HG02588 (cell line): ENCODE measurements around the gene ADGRB2.
A peak's percentile ranks its signal among the peaks of the same experiment; 100 is the strongest.
"Not testable (repeated sequence)": the region's sequence is repeated elsewhere in the genome, so short reads cannot be mapped to it uniquely, and the experiment has no call there.

ENCODE experiments used
- ATAC-seq: cut with Tn5 transposase; IDR thresholded peaks from one replicate; pipeline ENCODE4 v1.9.1; 2021; ENCODE audit warnings: mild to moderate bottlenecking, moderate library complexity; ENCODE audit not compliant: unreplicated experiment

The ADGRB2 gene

DNA sequence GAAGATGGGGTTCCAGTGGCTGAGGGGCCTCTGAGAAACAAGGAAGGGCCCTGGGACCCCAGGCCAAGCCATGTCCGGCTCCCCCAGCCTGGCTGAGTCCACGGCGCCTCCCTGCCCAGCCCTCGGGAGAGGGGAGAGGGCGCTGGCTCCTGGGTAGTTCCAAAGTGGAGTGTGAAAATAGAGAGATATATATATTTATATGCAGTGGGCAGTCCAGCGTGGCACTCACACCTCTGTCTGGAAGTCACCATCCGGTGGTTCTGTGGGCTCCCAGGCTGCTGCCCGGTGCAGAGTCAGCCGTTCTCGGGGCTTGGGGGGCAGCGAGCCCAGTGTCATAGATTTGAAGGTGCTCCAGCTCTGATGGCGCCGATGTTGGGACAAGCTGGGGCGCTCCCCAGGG is 36.9 kb downstream of the ADGRB2 start:
- no peak for ATAC-seq

DNA sequence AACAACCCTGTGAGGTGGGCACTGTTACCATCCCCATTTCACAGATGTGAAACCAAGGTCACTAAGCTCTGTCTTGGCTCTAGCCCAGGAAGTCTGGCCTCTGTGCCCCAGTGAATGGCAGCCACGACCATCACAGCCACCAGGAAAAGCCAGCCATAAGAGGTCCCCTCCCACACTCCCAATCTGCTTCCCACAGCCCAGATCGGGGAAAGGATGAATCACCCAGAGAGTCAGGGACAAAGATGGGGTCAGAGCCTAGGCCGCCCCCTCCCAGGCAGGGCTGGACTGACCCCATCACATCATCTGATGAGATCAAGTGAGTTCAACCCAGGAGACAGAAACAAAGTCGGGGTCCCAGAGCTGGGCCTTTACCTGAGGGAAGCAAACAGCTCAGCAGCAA is 37.4 kb downstream of the ADGRB2 start:
- no peak for ATAC-seq

DNA sequence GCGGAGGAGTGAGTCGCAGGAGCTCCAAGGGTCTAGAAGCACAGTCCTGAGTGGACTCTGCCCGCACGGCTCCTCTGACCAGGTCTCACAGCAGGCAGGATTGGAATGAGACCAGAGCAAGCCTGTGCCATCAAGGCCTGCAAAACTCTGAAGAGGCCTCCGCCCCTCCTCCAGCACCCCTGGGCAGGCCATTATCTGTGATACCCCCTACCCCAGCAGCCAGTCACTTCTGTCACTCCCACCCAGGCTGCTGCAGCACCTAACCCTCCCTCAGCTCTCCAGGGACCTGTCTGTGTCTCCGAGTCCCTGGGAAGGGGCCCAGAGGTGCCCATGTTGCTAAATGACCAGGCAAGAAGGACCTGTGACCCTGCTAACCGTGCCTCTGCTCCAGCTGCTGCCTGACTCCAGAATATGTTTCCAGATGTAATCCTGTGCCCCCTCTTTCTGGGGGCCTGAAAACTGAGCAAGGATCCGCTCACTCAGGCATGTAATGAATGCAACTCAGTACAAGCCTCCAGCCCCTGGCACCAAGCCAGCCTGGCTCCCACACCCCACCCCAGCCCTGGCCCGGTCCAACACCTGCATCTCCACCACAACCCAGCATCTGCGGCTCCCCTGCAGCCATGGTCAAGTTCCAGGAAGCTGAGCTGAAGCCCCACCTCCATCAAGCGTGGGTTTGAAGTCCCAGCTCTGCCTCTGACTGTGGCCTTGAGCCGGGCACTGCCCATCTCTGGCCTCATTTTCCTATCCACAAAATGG is 38.2 kb downstream of the ADGRB2 start:
- ATAC-seq: no peak

GRCh38 chr1:31725134-31725533 is 39.0 kb downstream of the ADGRB2 start:
- no peak for ATAC-seq

DNA sequence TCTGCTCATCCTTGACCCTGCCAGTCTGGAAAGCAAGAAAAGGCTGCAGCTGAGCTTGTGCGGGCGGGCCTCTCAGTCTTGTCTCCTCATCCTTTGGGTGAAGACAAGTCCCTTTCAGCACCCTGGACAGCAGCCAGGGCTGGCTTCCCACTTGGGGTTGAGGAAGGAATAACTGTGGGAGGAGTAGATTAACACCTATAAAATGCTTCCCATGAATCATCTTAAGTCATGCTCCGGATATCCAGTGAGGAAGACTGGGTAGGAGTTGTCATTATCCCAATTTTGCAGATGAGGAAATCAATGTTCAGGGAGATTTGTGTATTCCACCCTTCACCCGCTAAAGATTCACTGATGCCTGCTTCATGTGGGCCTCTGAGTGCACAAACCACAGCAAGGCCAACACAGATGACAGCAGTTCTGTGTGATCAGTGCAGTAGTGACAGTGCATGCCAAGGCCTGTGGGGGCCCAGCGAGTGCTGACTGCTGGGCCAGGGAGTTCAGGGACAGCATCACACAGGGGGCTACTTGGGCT is 40.2 kb downstream of the ADGRB2 start:
- no peak for ATAC-seq

GRCh38 chr1:31718327-31718897 is 45.7 kb downstream of the ADGRB2 start:
- ATAC-seq: no peak

GRCh38 chr1:31717341-31717740 is 46.8 kb downstream of the ADGRB2 start:
- ATAC-seq: no peak

DNA sequence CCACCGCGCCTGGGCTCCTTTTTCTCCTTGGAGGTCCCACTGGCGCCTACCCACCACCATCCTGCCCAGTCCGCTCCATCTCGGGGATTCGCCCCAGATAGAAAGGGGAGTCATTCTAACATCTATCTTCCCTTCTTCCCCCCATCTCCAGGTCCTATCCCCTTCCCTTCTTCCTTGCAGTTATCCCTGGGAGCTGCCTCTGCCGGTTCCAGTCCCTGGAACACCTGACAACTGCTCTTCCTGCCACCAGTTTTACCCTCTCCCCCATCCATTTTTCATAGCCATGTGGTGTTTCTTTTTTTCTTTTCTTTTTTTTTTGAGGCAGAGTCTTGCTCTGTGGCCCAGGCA is 48.3 kb downstream of the ADGRB2 start:
- ATAC-seq: no peak

- ATAC-seq: peak; percentile 50
These were observed 48.9 kb downstream of the ADGRB2 start for GRCh38 chr1:31715087-31715872.

GRCh38 chr1:31714442-31715086 is 49.6 kb downstream of the ADGRB2 start:
- ATAC-seq: no peak

- ATAC-seq: no peak
These were observed 51.5 kb downstream of the ADGRB2 start for GRCh38 chr1:31712630-31713029.

GRCh38 chr1:31712068-31712467 is 52.1 kb downstream of the ADGRB2 start:
- ATAC-seq: no peak

DNA sequence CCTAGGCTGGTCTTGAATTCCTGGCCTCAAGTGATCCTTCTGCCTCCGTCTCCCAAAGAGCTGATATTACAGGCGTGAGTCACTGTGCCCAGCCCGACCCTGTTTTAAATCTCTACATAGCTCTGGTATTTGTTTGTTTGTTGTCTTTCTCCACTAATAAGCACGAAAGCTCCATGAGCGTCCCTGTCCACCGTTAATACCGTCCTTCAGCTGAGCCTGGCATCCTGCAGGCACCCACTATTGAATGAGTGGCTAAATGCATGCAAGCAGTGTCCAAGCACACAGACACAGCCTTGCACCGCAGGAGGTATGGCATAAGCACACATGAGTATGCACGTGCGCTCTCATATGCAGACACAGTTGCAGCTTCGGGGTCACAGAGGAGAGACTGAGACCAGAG is 55.8 kb downstream of the ADGRB2 start:
- ATAC-seq: no peak

- ATAC-seq: no peak
These were observed 56.4 kb downstream of the ADGRB2 start for GRCh38 chr1:31707711-31708110.

GRCh38 chr1:31707059-31707600 is 57.0 kb downstream of the ADGRB2 start:
- ATAC-seq: not testable (repeated sequence)

GRCh38 chr1:31706384-31707058 is 57.6 kb downstream of the ADGRB2 start:
- ATAC-seq: no peak

GRCh38 chr1:31705080-31705866 is 58.9 kb downstream of the ADGRB2 start:
- no peak for ATAC-seq

- no peak for ATAC-seq
These were observed 59.7 kb downstream of the ADGRB2 start for GRCh38 chr1:31704271-31705079.
